Measurements from ENCODE around the gene TANC2. TPM values are rescaled to one million over a fixed set of nuclear protein-coding genes. Genes with fewer than 3 reads are reported as not detected.

Gene TANC2
- 126 and 212 TPM in 2 replicates for total RNA-seq

DNA sequence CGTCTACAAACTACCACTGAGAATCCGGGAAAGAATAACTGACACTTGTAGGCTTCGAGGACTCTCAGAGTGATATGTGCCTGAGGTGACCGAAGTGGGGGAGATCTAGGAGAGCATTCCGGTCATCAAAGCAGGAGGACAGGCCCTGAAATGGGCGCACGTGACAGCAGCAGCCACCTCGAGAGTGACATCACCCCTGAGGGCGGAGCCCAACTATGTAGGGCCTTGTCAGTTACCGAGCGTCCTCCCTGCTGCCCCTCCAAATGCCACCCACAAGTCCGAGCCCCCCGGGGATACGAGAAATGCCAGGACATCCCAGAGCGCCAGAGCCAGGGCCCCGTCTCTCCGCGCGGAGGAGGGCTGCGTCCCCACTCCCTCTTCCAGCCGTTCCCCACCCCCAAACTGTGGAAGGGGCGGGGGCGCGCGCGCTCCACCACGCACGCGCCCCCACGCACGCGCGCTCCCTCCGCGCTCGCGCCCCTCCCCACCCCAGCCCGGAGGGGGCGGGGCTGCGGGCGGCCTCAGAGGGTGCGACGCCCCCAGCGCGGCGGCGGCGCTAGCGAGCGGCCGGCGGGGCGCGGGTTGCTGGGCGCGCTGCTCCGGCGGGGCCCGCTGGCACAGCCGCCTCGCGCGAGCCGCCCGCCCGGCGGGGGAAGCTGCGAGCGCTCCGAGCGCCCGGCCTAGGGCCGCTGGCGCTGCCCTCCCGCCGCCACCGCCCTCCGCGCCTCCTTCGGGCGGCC, at the start of gene TANC2:
TSS of gene TANC2 (plus strand) at position 550 of the 740 bp plus-strand sequence. CDS start 43,325 bp downstream, outside the sequence.

Other genes with a start within 250 kb of the TANC2 start
- gene MARCHF10, start 157.9 kb upstream of the TANC2 start, total RNA-seq = under 0.01 and 0.07 TPM in 2 replicates

All from nasal cavity respiratory epithelium epithelial cell of viscerocranial mucosa (primary cell).